Measurements from ENCODE around the gene TTC9. TPM values are rescaled to one million over a fixed set of nuclear protein-coding genes. Genes with fewer than 3 reads are reported as not detected.

TTC9 gene
- total RNA-seq, 1 experiment from 2014 or later = 26.2 TPM

GRCh38 chr14:70654632-70655031 is 12.9 kb downstream of the TTC9 start:
- Mint-ChIP-seq H3K27ac (peak overlapping the region; percentile 91), H3K27me3 (ENCODE audit: low read depth) (no peaks in the 10 kb centered on the region), H3K4me1 (peaks cover 91% of the 10 kb centered on the region), H3K9me3 (no peaks in the 10 kb centered on the region), H3K36me3 (peaks cover 26% of the 10 kb centered on the region), H3K4me3 (no peak overlapping the region)
- CTCF ChIA-PET = interaction anchor here (1.6 to 2.8 kb wide), 2 partner anchors 55 to 59 kb away, joined by 6 to 11 read pairs; no protein-coding TSS in a partner anchor
- TF ChIP-seq ZNF425 (CRISPR knock-in tag; conservative IDR thresholded peaks at IDR 0.05) = no peak
- no peak for TF ChIP-seq FOXP4 (CRISPR knock-in tag; IDR thresholded peaks at IDR 0.05)
- TF ChIP-seq ZNF423 (CRISPR knock-in tag; IDR thresholded peaks at IDR 0.05) = no peak
- no peak for TF ChIP-seq SMAD3 (CRISPR knock-in tag; IDR thresholded peaks at IDR 0.05; ENCODE audit: borderline replicate concordance)
- TF ChIP-seq STAT6 (CRISPR knock-in tag; conservative IDR thresholded peaks at IDR 0.05; ENCODE audit: low read depth) = no peak
- TF ChIP-seq NR2C2 (CRISPR knock-in tag; IDR thresholded peaks at IDR 0.05) = no peak
- TF ChIP-seq ATF3 (CRISPR knock-in tag; conservative IDR thresholded peaks at IDR 0.05) = no peak
- TF ChIP-seq TEAD4 (CRISPR knock-in tag; IDR thresholded peaks at IDR 0.05) = no peak
- TF ChIP-seq E2F4 (CRISPR knock-in tag; IDR thresholded peaks at IDR 0.05; ENCODE audit: borderline replicate concordance, low read depth) = no peak
- no peak for TF ChIP-seq HMGXB4 (CRISPR knock-in tag; IDR thresholded peaks at IDR 0.05)
- TF ChIP-seq ZNF263 (CRISPR knock-in tag; IDR thresholded peaks at IDR 0.05; ENCODE audit: low read depth) = no peak
- no peak for TF ChIP-seq ARID4B (CRISPR knock-in tag; IDR thresholded peaks at IDR 0.05; ENCODE audit: borderline replicate concordance)
- TF ChIP-seq FOXK1 (CRISPR knock-in tag; IDR thresholded peaks at IDR 0.05) = no peak
- TF ChIP-seq FOXP1 (CRISPR knock-in tag; IDR thresholded peaks at IDR 0.05; ENCODE audit: borderline replicate concordance) = no peak
- no peak for TF ChIP-seq ZSCAN18 (CRISPR knock-in tag; IDR thresholded peaks at IDR 0.05)
- no peak for DNase-seq (ENCODE audit: low spot score)
- POLR2A ChIA-PET = interaction anchor here (0.7 to 1.1 kb wide), 2 partner anchors 8 to 11 kb away, joined by 3 to 8 read pairs; no protein-coding TSS in a partner anchor
- ATAC-seq = no peak

Data from WTC11 (cell line).